Effector memory CD8-positive, alpha-beta T cell (primary cell): ENCODE measurements around the gene KASH5.

Source experiments
- ATAC-seq: fragments of 150-1000 bp; cut with Tn5 transposase; replicated peaks from 2 replicates; pipeline ENCODE4 v1.10.0; 2021; ENCODE audit warnings: mild to moderate bottlenecking, moderate library complexity
- DNase-seq, 3 experiments: peaks; one replicate each; pipeline ENCODE4 v3.0.0; 2021
- H3K27ac Mint-ChIP-seq, 2 donors: one replicate each; pipeline ENCODE4 v1.8.0; 2022; ENCODE audit warnings: mild to moderate bottlenecking in 2 of 2, mixed read lengths in 2 of 2, moderate library complexity in 2 of 2
- H3K27me3 Mint-ChIP-seq, 2 donors: one replicate each; pipeline ENCODE4 v1.8.0; 2022; ENCODE audit warnings: mixed read lengths in 2 of 2
- H3K36me3 Mint-ChIP-seq: one replicate; pipeline ENCODE4 v1.8.0; 2022; ENCODE audit warnings: mild to moderate bottlenecking, moderate library complexity, mixed read lengths; ENCODE audit not compliant: insufficient read depth
- H3K4me1 Mint-ChIP-seq, 2 donors: one replicate each; pipeline ENCODE4 v1.8.0; 2022; ENCODE audit warnings: low read depth in 2 of 2, mixed read lengths in 2 of 2
- H3K4me3 Mint-ChIP-seq, 2 donors: one replicate each; pipeline ENCODE4 v1.8.0; 2022; ENCODE audit warnings: mild to moderate bottlenecking in 2 of 2, mixed read lengths in 2 of 2, moderate library complexity in 2 of 2
- H3K9me3 Mint-ChIP-seq, 2 donors: one replicate each; pipeline ENCODE4 v1.8.0; 2022; ENCODE audit warnings: mixed read lengths in 2 of 2

KASH5 gene

GRCh38 chr19:49349567-49349966 is 38.5 kb upstream of the KASH5 start:
- no peak overlapping the region for H3K4me3 Mint-ChIP-seq
- no peaks in the 10 kb centered on the region for H3K36me3 Mint-ChIP-seq
- H3K4me1 Mint-ChIP-seq: peaks cover 7 to 12% of the 10 kb centered on the region in 2 donors
- no peak for ATAC-seq
- H3K27ac Mint-ChIP-seq: no peak overlapping the region
- no peaks in the 10 kb centered on the region for H3K9me3 Mint-ChIP-seq
- DNase-seq: no peak
- peaks cover 19 to 26% of the 10 kb centered on the region in 2 donors for H3K27me3 Mint-ChIP-seq

GRCh38 chr19:49355909-49356353 is 32.1 kb upstream of the KASH5 start:
- no peak for ATAC-seq
- H3K27me3 Mint-ChIP-seq: peaks cover 48 to 53% of the 10 kb centered on the region in 2 donors
- no peak overlapping the region for H3K27ac Mint-ChIP-seq
- H3K4me3 Mint-ChIP-seq: no peak overlapping the region
- no peak for DNase-seq
- no peaks in the 10 kb centered on the region for H3K36me3 Mint-ChIP-seq
- peaks cover 9 to 16% of the 10 kb centered on the region in 2 donors for H3K4me1 Mint-ChIP-seq
- H3K9me3 Mint-ChIP-seq: no peaks in the 10 kb centered on the region

DNA sequence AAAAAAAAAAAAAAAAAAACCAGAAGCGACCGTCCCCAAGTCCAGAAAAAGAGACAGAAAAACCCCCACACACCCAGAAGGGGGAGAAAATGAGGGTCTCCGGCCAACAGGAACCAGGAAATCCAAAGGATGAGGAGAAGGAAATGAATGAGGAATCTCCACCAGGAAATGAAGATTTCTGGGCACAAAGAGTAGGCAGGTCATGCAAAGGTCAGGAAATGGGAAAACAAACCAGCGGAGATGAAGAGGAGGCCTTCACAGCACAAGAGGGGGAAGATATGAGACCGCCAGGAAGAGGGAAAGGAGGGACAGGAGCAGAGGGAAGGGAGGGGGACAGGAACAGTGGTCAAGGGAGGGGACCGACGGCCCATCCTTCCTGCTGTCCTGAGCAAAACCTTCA is 31.7 kb upstream of the KASH5 start:
- Mint-ChIP-seq H3K27me3 (peaks cover 48 to 49% of the 10 kb centered on the region in 2 donors), H3K27ac (no peak overlapping the region), H3K4me3 (no peak overlapping the region), H3K4me1 (peaks cover 11 to 20% of the 10 kb centered on the region in 2 donors), H3K9me3 (no peaks in the 10 kb centered on the region), H3K36me3 (no peaks in the 10 kb centered on the region)
- DNase-seq (no peak), ATAC-seq (no peak)

- peaks cover 18 to 20% of the 10 kb centered on the region in 2 donors for H3K4me1 Mint-ChIP-seq
- DNase-seq: no peak
- H3K27ac Mint-ChIP-seq: no peak overlapping the region
- H3K27me3 Mint-ChIP-seq: peaks cover 43 to 48% of the 10 kb centered on the region in 2 donors
- H3K36me3 Mint-ChIP-seq: no peaks in the 10 kb centered on the region
- no peak overlapping the region for H3K4me3 Mint-ChIP-seq
- H3K9me3 Mint-ChIP-seq: no peaks in the 10 kb centered on the region
- ATAC-seq: no peak
These were observed 30.9 kb upstream of the KASH5 start for GRCh38 chr19:49357186-49357585.

- Mint-ChIP-seq H3K27me3 (peaks cover 25 to 31% of the 10 kb centered on the region in 2 donors), H3K27ac (peak overlapping the region; percentile 22 to 31), H3K36me3 (no peaks in the 10 kb centered on the region), H3K4me1 (peaks cover 17 to 18% of the 10 kb centered on the region in 2 donors), H3K4me3 (no peak overlapping the region), H3K9me3 (no peaks in the 10 kb centered on the region)
- ATAC-seq (no peak), DNase-seq (no peak)
These were observed 27.9 kb upstream of the KASH5 start for GRCh38 chr19:49359851-49360820.

- Mint-ChIP-seq H3K27ac (peak overlapping the region in 1 of 2 donors; percentile 38), H3K9me3 (no peaks in the 10 kb centered on the region), H3K27me3 (peaks cover 11 to 21% of the 10 kb centered on the region in 2 donors), H3K4me1 (peaks cover 11% of the 10 kb centered on the region in 2 donors), H3K4me3 (peak overlapping the region in 1 of 2 donors; percentile 48), H3K36me3 (no peaks in the 10 kb centered on the region)
- no peak for ATAC-seq
- DNase-seq: no peak
These were observed 26.5 kb upstream of the KASH5 start for GRCh38 chr19:49361438-49362047.

GRCh38 chr19:49362048-49362928 is 25.8 kb upstream of the KASH5 start, which contains the start of gene TEAD2:
Gene TEAD2, minus strand, starts transcription at chr19:49362416. Its CDS starts 2,341 bp downstream, at chr19:49360075.
- Mint-ChIP-seq H3K4me3 (peak within 1 kb of the TSS in 1 of 2 donors; percentile 48), H3K27ac (peak within 1 kb of the TSS in 1 of 2 donors; percentile 38), H3K4me1 (peaks cover 11% of the 10 kb centered on the region in 2 donors), H3K9me3 (no peaks in the 10 kb centered on the region), H3K36me3 (no peaks in the 10 kb centered on the region), H3K27me3 (peaks cover 4 to 14% of the 10 kb centered on the region in 2 donors)
- DNase-seq (peak in 1 of 3 experiments; percentile 17), ATAC-seq (peak; percentile 21)

DNA sequence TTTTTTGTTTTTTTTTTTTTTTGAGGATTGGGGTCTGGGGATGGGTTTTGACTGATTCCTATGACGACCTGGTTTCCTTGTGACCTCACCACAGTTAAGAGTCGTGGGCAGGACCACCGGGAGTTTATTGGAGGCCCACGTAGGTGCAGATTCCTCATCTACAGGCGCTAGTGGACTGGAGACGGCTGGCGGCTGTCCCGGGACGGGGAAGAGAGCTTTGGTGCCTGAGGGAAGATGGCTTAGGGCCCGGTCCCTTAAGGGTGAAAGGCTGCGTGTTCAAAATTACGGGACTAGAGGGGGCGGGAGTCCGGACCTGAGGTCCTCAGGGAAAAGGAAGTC is 25.2 kb upstream of the KASH5 start:
- ATAC-seq (peak; percentile 10), DNase-seq (peak in 1 of 3 experiments; percentile 23)
- no peak overlapping the region for H3K27ac Mint-ChIP-seq
- H3K4me3 Mint-ChIP-seq: no peak overlapping the region
- peaks cover 11% of the 10 kb centered on the region in 2 donors for H3K4me1 Mint-ChIP-seq
- peaks cover 0 to 12% of the 10 kb centered on the region in 2 donors for H3K27me3 Mint-ChIP-seq
- H3K9me3 Mint-ChIP-seq: no peaks in the 10 kb centered on the region
- H3K36me3 Mint-ChIP-seq: no peaks in the 10 kb centered on the region

DNA sequence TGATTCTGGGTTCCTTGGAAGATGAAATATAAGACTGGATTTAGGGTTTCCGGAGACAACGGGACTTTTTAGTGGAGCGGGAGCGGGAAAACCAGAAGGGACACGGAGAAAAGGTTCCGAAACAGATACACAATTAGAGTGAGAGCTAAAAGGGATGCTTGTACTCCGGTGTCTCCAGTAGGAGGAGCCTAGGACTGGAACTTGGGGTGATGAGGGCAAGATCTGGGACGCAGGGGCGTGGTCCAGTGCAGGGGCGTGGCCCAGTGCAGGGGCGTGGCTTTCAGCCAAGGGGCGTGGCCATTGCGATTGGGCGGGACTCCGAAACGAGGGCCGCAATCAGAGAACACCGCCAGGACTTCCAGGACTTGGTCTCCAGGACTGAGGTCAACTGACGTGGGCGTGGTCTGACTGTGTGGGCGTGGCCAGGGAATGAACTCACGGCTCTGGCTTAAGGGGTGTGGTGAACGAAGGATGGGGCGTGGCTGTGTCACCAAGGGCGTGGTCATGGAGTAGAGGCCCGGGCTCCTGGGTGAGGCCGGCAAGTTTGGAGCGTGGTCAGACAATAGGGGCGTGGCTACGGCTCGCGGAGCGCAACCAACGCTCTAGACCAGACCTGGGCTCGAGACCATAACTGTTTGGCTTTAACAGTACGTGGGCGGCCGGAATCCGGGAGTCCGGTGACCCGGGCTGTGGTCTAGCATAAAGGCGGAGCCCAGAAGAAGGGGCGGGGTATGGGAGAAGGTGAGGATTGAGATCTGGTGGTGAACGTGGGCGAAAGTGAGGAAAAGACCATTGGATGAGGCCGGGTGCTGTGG is 24.6 kb upstream of the KASH5 start, which contains the start of gene DKKL1:
Gene DKKL1 (plus strand): TSS at position 610 of the 815 bp plus-strand sequence. CDS start 122 bp downstream, at position 732.
- no peak within 1 kb of the TSS for H3K4me3 Mint-ChIP-seq
- no peaks in the 10 kb centered on the region for H3K36me3 Mint-ChIP-seq
- H3K9me3 Mint-ChIP-seq: no peaks in the 10 kb centered on the region
- H3K27me3 Mint-ChIP-seq: peaks cover 0 to 12% of the 10 kb centered on the region in 2 donors
- no peak within 1 kb of the TSS for H3K27ac Mint-ChIP-seq
- DNase-seq (peak; percentile 51 to 71 (median 53)), ATAC-seq (peak; percentile 76)
- H3K4me1 Mint-ChIP-seq: peaks cover 11% of the 10 kb centered on the region in 2 donors

GRCh38 chr19:49364083-49364737 is 23.8 kb upstream of the KASH5 start:
- Mint-ChIP-seq H3K4me3 (no peak overlapping the region), H3K4me1 (peaks cover 11% of the 10 kb centered on the region in 2 donors), H3K27ac (no peak overlapping the region), H3K9me3 (peaks cover 0 to under 1% of the 10 kb centered on the region in 2 donors), H3K27me3 (peaks cover 1 to 12% of the 10 kb centered on the region in 2 donors), H3K36me3 (no peaks in the 10 kb centered on the region)
- ATAC-seq (no peak), DNase-seq (no peak)

DNA sequence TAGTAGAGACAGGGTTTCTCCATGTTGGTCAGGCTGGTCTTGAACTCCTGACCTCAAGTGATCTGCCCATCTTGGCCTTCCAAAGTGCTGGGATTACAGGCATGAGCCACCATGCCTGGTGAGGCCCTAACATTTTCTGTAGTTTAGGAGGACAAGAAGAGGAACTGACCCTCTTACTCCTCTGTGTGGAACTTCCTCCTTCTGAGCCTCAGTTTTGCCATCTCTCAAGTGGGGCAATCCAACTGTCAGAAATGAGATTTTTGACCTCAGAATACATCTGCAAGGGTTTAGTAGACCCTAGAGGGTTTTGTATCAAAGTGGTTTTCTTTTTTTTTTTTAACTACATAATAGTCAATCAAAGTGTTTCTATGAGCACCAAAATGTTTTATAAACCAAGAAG is 21.9 kb upstream of the KASH5 start:
- Mint-ChIP-seq H3K4me1 (peaks cover 2 to 8% of the 10 kb centered on the region in 2 donors), H3K27ac (no peak overlapping the region), H3K36me3 (no peaks in the 10 kb centered on the region), H3K27me3 (peaks cover 12 to 14% of the 10 kb centered on the region in 2 donors), H3K4me3 (no peak overlapping the region), H3K9me3 (peaks cover 3 to 7% of the 10 kb centered on the region in 2 donors)
- no peak for DNase-seq
- no peak for ATAC-seq
